Prostate gland (tissue), 2 donors: Measurements from ENCODE around the gene IFT81. TPM values are rescaled to one million over a fixed set of nuclear protein-coding genes. Genes with fewer than 3 reads are reported as not detected.
"Not testable (repeated sequence)": the region's sequence is repeated elsewhere in the genome, so short reads cannot be mapped to it uniquely, and the experiment has no call there.

Experiments used
- DNase-seq: peaks from one replicate; pipeline ENCODE4 v3.0.0-alpha.2; 2019; ENCODE audit warnings: low spot score
- H3K27ac ChIP-seq, 2 donors: fragments of 200-600 bp; sonication (generic); 2 replicates each; pipeline ENCODE4 v1.5.1; 2017 to 2019
- H3K27me3 ChIP-seq: fragments of 200-600 bp; sonication (generic); replicated peaks from 2 replicates; pipeline ENCODE4 v1.5.1; 2019; ENCODE audit not compliant: insufficient read depth
- H3K36me3 ChIP-seq, 2 donors: fragments of 200-600 bp; sonication (generic); 1 replicate in 1 of 2; 2 replicates in 1 of 2; pipeline versions ENCODE4 v1.5.1 to v1.8.1; 2017 to 2019
- H3K4me1 ChIP-seq: fragments of 200-600 bp; sonication (generic); replicated peaks from 2 replicates; pipeline ENCODE4 v1.5.1; 2019
- H3K4me3 ChIP-seq, 2 donors: fragments of 200-600 bp; sonication (generic); 2 replicates each; pipeline ENCODE4 v1.5.1; 2017 to 2019
- H3K9me3 ChIP-seq: fragments of 200-600 bp; sonication (generic); 2 replicates; pipeline ENCODE4 v1.5.1; 2017
- CTCF ChIP-seq, 4 experiments: fragments of 200-600 bp in 2 of 4; fragments of 450-650 bp in 2 of 4; sonication (generic) in 2 of 4; IDR thresholded peaks; 1 replicate in 3 of 4; 2 replicates in 1 of 4; pipeline ENCODE4 v1.5.1; 2016 to 2019; ENCODE audit warnings: antibody characterized with exemption in 4 of 4, mild to moderate bottlenecking in 2 of 4, moderate library complexity in 2 of 4
- POLR2A ChIP-seq: fragments of 450-650 bp; IDR thresholded peaks from one replicate; pipeline ENCODE4 v1.6.1; 2016; ENCODE audit warnings: antibody characterized with exemption, mild to moderate bottlenecking
- POLR2AphosphoS5 ChIP-seq: sonication (generic); formaldehyde crosslinking; IDR thresholded peaks from one replicate; pipeline ENCODE4 v1.6.1; 2017; ENCODE audit warnings: antibody characterized with exemption
- WGBS: methylation state at CpG from one replicate; pipeline ENCODE4 v1.1.5; 2018; 5-methylcytosine and 5-hydroxymethylcytosine counted together
- intact Hi-C: fragments of 100-400 bp; cut with DNase I; formaldehyde crosslinking; loops from one replicate; pipeline ENCODE4 v1.14.2; 2022
- total RNA-seq, 2 donors: library from RNA; depleted of rRNA; stranded (reverse); fragments of >200 nt; gene quantifications; one replicate each; pipeline ENCODE4 v1.1.0, GENCODE V29; 2016

Gene IFT81
- total RNA-seq, 2 donors from 2014 or later: 11.2 to 16.1 TPM

DNA sequence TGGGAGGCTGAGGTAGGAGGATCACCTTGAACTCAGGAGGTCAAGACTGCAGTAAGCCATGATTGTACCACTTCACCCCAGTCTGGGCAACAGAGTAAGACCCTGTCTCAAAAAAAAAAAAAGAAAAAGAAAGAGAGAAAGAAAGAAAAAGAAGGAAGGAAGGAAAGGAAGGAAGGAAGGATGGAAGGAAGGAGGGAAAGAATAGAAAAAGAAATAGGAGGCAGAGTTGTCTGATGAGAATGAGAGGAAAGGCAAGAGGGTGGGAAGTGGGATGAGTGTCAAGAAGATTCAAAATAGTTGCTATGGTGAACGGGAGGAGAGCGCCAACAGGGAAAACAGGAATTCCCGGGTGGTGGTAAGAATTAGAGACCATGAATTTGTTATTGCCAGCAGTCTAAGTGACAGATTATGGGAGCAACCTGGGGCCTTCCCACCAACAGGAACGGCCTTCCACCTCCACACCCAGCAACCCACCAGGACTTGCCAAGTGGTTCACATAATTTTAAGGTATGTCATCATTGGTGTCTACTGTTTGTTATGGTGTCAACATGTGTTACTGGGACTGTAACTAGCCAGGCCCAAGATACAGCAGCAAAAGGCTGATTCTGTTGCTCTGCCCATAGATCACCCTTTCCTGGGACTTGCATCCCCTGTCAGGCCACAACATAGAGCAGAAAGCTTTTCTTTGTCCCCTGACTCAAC is 39.7 kb upstream of the IFT81 start:
- no peak for TF ChIP-seq POLR2AphosphoS5
- TF ChIP-seq CTCF (IDR thresholded peaks at IDR 0.05): no peak
- no peaks in the 10 kb centered on the region for H3K4me1 ChIP-seq
- 62% methylated on average over 4 of the region's 4 CpGs for WGBS
- no peak overlapping the region for H3K4me3 ChIP-seq
- no peaks in the 10 kb centered on the region for H3K36me3 ChIP-seq
- no peaks in the 10 kb centered on the region for H3K9me3 ChIP-seq
- no peaks in the 10 kb centered on the region for H3K27me3 ChIP-seq
- no peak overlapping the region for H3K27ac ChIP-seq
- no peak for DNase-seq
- intact Hi-C loops: no loop called here

GRCh38 chr12:110088216-110088615 is 35.9 kb upstream of the IFT81 start:
- H3K9me3 ChIP-seq, H3K4me1 ChIP-seq, intact Hi-C loops, H3K36me3 ChIP-seq, H3K27me3 ChIP-seq, H3K4me3 ChIP-seq, DNase-seq, H3K27ac ChIP-seq: not testable (repeated sequence)
- 85% methylated on average over 6 of the region's 6 CpGs for WGBS

DNA sequence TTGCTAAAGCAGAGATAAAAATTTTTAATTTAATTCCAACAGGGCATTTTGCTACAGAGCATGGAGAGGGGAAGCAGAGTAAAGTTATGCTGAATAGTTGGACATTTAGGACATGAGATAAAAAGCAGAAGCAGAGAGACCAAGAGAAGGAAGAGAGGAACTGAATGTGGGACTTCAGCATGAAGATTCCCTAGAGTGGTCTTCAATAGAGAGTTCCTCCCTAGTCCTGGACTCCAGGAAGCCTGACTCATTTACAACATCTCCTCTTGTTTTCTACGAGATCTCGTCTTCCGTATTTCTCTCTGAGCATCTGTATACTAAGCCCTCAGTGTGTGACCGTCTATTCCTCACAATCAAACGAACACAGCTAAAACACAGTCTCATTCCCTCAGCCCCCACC is 35.2 kb upstream of the IFT81 start:
- H3K27ac ChIP-seq: no peak overlapping the region
- WGBS: 84% methylated on average over 5 of the region's 5 CpGs
- no peaks in the 10 kb centered on the region for H3K36me3 ChIP-seq
- no peaks in the 10 kb centered on the region for H3K4me1 ChIP-seq
- no peaks in the 10 kb centered on the region for H3K9me3 ChIP-seq
- TF ChIP-seq POLR2A (no peak), POLR2AphosphoS5 (no peak), CTCF (IDR thresholded peaks at IDR 0.05) (no peak)
- no peak for DNase-seq
- H3K27me3 ChIP-seq: no peaks in the 10 kb centered on the region
- intact Hi-C loops: no loop called here
- no peak overlapping the region for H3K4me3 ChIP-seq

GRCh38 chr12:110090266-110091135 is 33.7 kb upstream of the IFT81 start:
- intact Hi-C loops: no loop called here
- Histone ChIP-seq H3K36me3 (no peaks in the 10 kb centered on the region), H3K4me1 (no peaks in the 10 kb centered on the region), H3K4me3 (no peak overlapping the region), H3K27ac (no peak overlapping the region), H3K27me3 (no peaks in the 10 kb centered on the region), H3K9me3 (no peaks in the 10 kb centered on the region)
- WGBS: 76% methylated on average over 8 of the region's 8 CpGs
- TF ChIP-seq POLR2A: no peak
- no peak for TF ChIP-seq POLR2AphosphoS5
- TF ChIP-seq CTCF (IDR thresholded peaks at IDR 0.05): no peak
- no peak for DNase-seq

DNA sequence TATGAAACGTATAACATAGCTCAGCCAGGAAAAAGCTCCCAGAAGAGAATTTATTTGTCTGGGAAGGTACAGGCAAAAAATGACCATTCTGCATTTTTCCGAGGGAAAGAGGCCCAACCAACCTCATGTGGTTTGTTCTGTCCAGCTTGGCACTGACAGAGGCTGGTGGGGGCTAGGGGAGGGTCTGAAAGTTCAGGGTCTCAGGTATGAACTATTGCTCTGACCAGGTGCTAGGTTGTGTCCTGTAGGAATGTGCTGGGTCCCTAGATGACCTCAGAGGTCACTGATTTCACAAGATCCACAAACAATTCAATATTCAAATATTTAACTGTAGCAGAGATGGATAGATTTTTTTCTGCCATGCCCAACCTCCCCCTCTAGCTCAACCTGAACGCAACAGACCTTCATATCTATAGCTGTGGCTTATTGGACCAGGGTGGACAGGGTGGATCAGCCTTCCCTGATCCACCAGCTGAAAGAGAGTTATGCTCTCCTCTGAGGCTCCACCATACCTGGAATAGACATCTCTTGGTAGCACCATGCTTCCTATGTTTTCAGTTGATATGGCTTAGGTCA is 32.9 kb upstream of the IFT81 start:
- Histone ChIP-seq H3K4me3 (no peak overlapping the region), H3K27ac (no peak overlapping the region), H3K9me3 (no peaks in the 10 kb centered on the region), H3K27me3 (no peaks in the 10 kb centered on the region), H3K36me3 (no peaks in the 10 kb centered on the region), H3K4me1 (no peaks in the 10 kb centered on the region)
- DNase-seq: no peak
- intact Hi-C loops: no loop called here
- 66% methylated on average over 3 of the region's 3 CpGs for WGBS
- TF ChIP-seq CTCF (IDR thresholded peaks at IDR 0.05): no peak
- TF ChIP-seq POLR2AphosphoS5: no peak
- no peak for TF ChIP-seq POLR2A
